ENCODE results near the gene C15orf61. TPM values are rescaled to one million over a fixed set of nuclear protein-coding genes. Genes with fewer than 3 reads are reported as not detected.

Gene C15orf61
- total and polyA plus RNA-seq, 10 donors: 0.87 to 10.0 (median 3.4) TPM

DNA sequence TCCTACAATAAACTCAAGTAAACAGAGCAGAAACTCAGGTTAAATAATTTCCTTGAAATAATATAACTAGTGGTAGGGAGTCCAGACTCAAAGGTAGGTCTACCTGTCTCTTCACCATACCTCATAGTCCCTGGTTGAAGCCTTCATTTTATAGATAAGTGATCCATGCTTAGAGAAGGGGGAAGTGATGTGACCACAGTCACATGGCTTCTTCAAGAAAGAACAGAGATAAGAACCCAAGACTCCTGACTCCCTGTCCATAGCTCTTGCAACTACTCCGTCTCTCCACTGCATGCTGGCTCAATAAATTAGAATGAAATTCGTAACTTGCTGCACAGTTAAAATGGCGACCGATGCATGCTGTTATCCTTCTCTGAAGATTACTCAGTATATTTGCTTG is 11.0 kb upstream of the C15orf61 start:
- Histone ChIP-seq H3K27ac (no peak overlapping the region), H3K36me3 (peaks cover 0 to 40% (median 19%) of the 10 kb centered on the region in 6 donors), H3K27me3 (replicated peaks in 1 of 7) (no peaks in the 10 kb centered on the region), H3K9me3 (no peaks in the 10 kb centered on the region), H3K4me1 (peaks cover 0 to 17% (median 9%) of the 10 kb centered on the region in 6 donors), H3K4me3 (no peak overlapping the region)
- intact Hi-C loops (cut with DNase I; ENCODE audit: low total_unique reads): no loop called here
- 85 to 96% (median 92%) methylated on average over 4 of the region's 4 CpGs for WGBS, 5 donors
- TF ChIP-seq POLR2A (IDR thresholded peaks at IDR 0.05) (no peak), POLR2AphosphoS5 (IDR thresholded peaks at IDR 0.05) (no peak), CTCF (IDR thresholded peaks at IDR 0.05 in 8 of 11, conservative IDR thresholded peaks at IDR 0.05 in 3 of 11) (no peak)
- DNase-seq: no peak

DNA sequence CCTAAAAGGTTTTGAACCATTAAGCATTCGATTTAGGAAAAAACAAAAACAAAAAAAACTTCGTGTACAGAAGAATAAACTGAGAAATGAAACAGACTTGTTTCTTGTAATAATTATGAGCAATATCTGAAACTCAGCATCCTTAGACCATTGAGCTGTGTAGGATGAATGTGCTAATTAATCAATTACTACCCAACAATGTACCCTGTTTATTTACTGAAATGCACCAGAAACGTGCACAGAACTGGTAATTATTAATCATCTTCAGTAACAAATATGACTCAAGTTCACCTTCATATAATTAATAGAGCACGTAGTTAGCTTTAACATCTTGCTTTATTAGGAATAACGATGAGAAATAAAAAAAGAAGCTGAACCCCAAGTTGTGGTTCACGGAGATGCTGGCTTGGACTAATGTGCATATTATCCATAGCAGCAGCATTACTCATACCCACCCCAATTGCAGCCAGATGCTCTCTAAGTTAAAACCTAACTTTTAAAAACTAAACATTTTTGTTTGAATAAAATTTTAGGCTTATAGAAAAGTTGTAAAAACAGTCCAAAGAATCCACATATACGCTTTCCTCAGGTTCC is 10.2 kb upstream of the C15orf61 start:
- peaks cover 0 to 17% (median 9%) of the 10 kb centered on the region in 6 donors for H3K4me1 ChIP-seq
- no peak overlapping the region for H3K27ac ChIP-seq
- DNase-seq: no peak
- TF ChIP-seq POLR2AphosphoS5 (IDR thresholded peaks at IDR 0.05) (no peak), POLR2A (IDR thresholded peaks at IDR 0.05) (no peak), CTCF (IDR thresholded peaks at IDR 0.05 in 8 of 11, conservative IDR thresholded peaks at IDR 0.05 in 3 of 11) (no peak)
- no peaks in the 10 kb centered on the region for H3K9me3 ChIP-seq
- H3K4me3 ChIP-seq: no peak overlapping the region
- 87 to 94% (median 93%) methylated on average over 7 of the region's 7 CpGs for WGBS, 5 donors
- intact Hi-C loops (cut with DNase I; ENCODE audit: low total_unique reads): no loop called here
- H3K27me3 ChIP-seq (replicated peaks in 1 of 7): no peaks in the 10 kb centered on the region
- H3K36me3 ChIP-seq: peaks cover 0 to 48% (median 19%) of the 10 kb centered on the region in 6 donors

DNA sequence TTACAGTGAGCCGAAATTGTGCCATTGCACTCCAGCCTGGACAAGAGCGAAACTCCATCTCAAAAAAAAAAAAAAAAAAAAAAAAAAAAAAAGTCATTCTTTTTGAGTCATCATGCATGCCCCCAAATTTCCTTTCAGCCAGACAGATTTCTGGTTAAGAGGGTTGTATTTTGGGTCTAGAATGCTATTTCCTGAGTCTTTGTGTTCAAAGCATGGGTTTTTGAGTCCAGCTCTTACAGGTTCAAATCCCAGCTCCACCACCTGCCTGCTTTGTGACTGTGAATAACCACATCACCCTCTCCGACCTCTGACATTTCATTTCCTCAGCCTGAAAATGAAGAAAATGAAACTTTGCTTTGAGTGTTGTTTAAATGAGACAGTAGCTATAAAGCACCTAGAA is 9.3 kb upstream of the C15orf61 start:
- TF ChIP-seq POLR2A (IDR thresholded peaks at IDR 0.05) (no peak), POLR2AphosphoS5 (IDR thresholded peaks at IDR 0.05) (no peak), CTCF (IDR thresholded peaks at IDR 0.05 in 8 of 11, conservative IDR thresholded peaks at IDR 0.05 in 3 of 11) (no peak)
- Histone ChIP-seq H3K4me3 (no peak overlapping the region), H3K27ac (no peak overlapping the region), H3K9me3 (no peaks in the 10 kb centered on the region), H3K27me3 (replicated peaks in 1 of 7) (no peaks in the 10 kb centered on the region), H3K4me1 (peaks cover 0 to 8% (median 4%) of the 10 kb centered on the region in 6 donors), H3K36me3 (peaks cover 0 to 53% (median 19%) of the 10 kb centered on the region in 6 donors)
- intact Hi-C loops (cut with DNase I; ENCODE audit: low total_unique reads): no loop called here
- WGBS, 5 donors: 91 to 97% (median 94%) methylated on average over 3 of the region's 3 CpGs
- no peak for DNase-seq

DNA sequence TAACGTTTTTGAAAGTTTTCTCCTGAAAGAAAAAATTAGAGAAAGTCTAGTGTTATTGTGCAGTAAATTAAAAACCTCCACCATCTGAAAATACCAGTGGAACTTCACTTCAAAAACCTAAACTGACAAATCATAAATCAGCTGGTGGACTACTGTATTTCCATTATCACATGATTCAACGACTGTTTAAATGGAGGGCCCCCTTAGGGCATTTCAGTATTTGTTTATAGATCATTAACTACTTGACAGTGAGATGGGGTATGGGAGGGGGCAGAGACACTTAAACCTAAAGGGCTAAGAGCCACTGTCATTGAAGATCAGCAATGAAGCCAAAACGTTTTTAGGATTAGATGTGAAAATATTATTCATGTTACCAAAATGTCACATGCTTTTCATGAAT is 8.8 kb upstream of the C15orf61 start:
- Histone ChIP-seq H3K4me1 (peaks cover 0 to 2% (median under 1%) of the 10 kb centered on the region in 6 donors), H3K27ac (no peak overlapping the region), H3K36me3 (peaks cover 0 to 59% (median 19%) of the 10 kb centered on the region in 6 donors), H3K27me3 (replicated peaks in 1 of 7) (no peaks in the 10 kb centered on the region), H3K4me3 (no peak overlapping the region), H3K9me3 (no peaks in the 10 kb centered on the region)
- TF ChIP-seq POLR2A (IDR thresholded peaks at IDR 0.05) (no peak), POLR2AphosphoS5 (IDR thresholded peaks at IDR 0.05) (no peak), CTCF (IDR thresholded peaks at IDR 0.05 in 8 of 11, conservative IDR thresholded peaks at IDR 0.05 in 3 of 11) (no peak)
- DNase-seq: no peak
- intact Hi-C loops (cut with DNase I; ENCODE audit: low total_unique reads): no loop called here
- WGBS, 5 donors: 54 to 67% (median 64%) methylated on average over 3 of the region's 3 CpGs

Measured in spleen (tissue), 11 donors.